Right atrium auricular region (tissue), 2 donors: ENCODE results near the gene GALNT13. TPM values are rescaled to one million over a fixed set of nuclear protein-coding genes. Genes with fewer than 3 reads are reported as not detected.

Experiments
- DNase-seq: peaks from one replicate; pipeline ENCODE4 v3.0.0-alpha.2; 2019; ENCODE audit warnings: low spot score
- H3K27ac ChIP-seq, 2 donors: fragments of 200-600 bp; sonication (generic); 1 replicate in 1 of 2; 2 replicates in 1 of 2; pipeline ENCODE4 v1.5.1; 2016 to 2019
- H3K27me3 ChIP-seq, 2 donors: fragments of 200-600 bp; sonication (generic); one replicate each; pipeline versions ENCODE4 v1.5.1 to v1.6.0; 2017 to 2019
- H3K36me3 ChIP-seq: fragments of 200-600 bp; sonication (generic); one replicate; pipeline ENCODE4 v1.5.1; 2016
- H3K4me1 ChIP-seq, 2 donors: fragments of 200-600 bp; sonication (generic); one replicate each; pipeline versions ENCODE4 v1.5.1 to v1.6.0; 2017 to 2019
- H3K4me3 ChIP-seq, 2 donors: fragments of 200-600 bp; sonication (generic); 1 replicate in 1 of 2; 2 replicates in 1 of 2; pipeline ENCODE4 v1.5.1; 2017 to 2019; ENCODE audit warnings: mild to moderate bottlenecking in 1 of 2, moderate library complexity in 1 of 2
- H3K9me3 ChIP-seq, 2 donors: fragments of 200-600 bp; sonication (generic); one replicate each; pipeline ENCODE4 v1.5.1; 2019
- CTCF ChIP-seq, 2 donors: fragments of 200-600 bp; sonication (generic); IDR thresholded peaks; one replicate each; pipeline ENCODE4 v1.5.1; 2019; ENCODE audit warnings: antibody characterized with exemption in 2 of 2
- total RNA-seq, 2 donors: library from RNA; depleted of rRNA; stranded (reverse); fragments of >200 nt; gene quantifications; one replicate each; pipeline ENCODE4 v1.1.0, GENCODE V29; 2016

GALNT13 gene
- total RNA-seq, 2 donors from 2014 or later = 0.55 to 2.2 TPM

GRCh38 chr2:154497019-154497418, 625.3 kb downstream of the GALNT13 start:
- H3K4me3 ChIP-seq = no peak overlapping the region
- no peaks in the 10 kb centered on the region for H3K27me3 ChIP-seq
- no peaks in the 10 kb centered on the region for H3K36me3 ChIP-seq
- H3K9me3 ChIP-seq = no peaks in the 10 kb centered on the region
- no peak for TF ChIP-seq CTCF (IDR thresholded peaks at IDR 0.05)
- H3K4me1 ChIP-seq = no peaks in the 10 kb centered on the region
- no peak for DNase-seq
- H3K27ac ChIP-seq = peak overlapping the region in 1 of 2 donors; percentile 73
